B cell (primary cell): Measurements from ENCODE around the gene TUBB4B. TPM values are rescaled to one million over a fixed set of nuclear protein-coding genes. Genes with fewer than 3 reads are reported as not detected.

Experiments
- ATAC-seq: fragments of 200-7000 bp; cut with Tn5 transposase; one replicate; pipeline ENCODE4 v1.10.0; 2021; ENCODE audit warnings: low read depth, mild to moderate bottlenecking, moderate number of reproducible peaks, moderate library complexity
- CTCF ChIA-PET: fragments of 350-600 bp; sonication (Branson Sonifier 250); formaldehyde crosslinking; loops from one replicate; lab custom pipeline; 2021; ENCODE audit warnings: antibody characterized with exemption, inconsistent platforms; lab: Charles Lee
- POLR2A ChIA-PET: fragments of 350-600 bp; sonication (Branson Sonifier 250); formaldehyde crosslinking; loops from one replicate; lab custom pipeline; 2021; ENCODE audit warnings: antibody characterized with exemption; lab: Charles Lee
- DNase-seq: peaks from one replicate; pipeline ENCODE4 v3.0.0; 2013
- H2AFZ ChIP-seq: 2 replicates; pipeline ENCODE4 v1.6.1; 2012; ENCODE audit warnings: mild to moderate bottlenecking, low read depth, low read length; ENCODE audit not compliant: insufficient read depth, poor library complexity, severe bottlenecking
- H3K27ac ChIP-seq, 2 donors: 1 replicate in 1 of 2; 2 replicates in 1 of 2; pipeline ENCODE4 v1.5.1; 2012 to 2013; ENCODE audit warnings: low read length in 2 of 2, mild to moderate bottlenecking in 2 of 2, moderate library complexity in 1 of 2
- H3K27me3 ChIP-seq, 4 experiments: fragments of 200-600 bp in 1 of 4; sonication (generic) in 1 of 4; replicated peaks in 1 of 4; 1 replicate in 2 of 4; 2 replicates in 2 of 4; pipeline versions ENCODE4 v1.6.1 to v1.7.0; 2013 to 2016; ENCODE audit warnings: low read length in 3 of 4, mild to moderate bottlenecking in 2 of 4, mixed read lengths in 1 of 4, moderate library complexity in 1 of 4; ENCODE audit not compliant: insufficient read depth in 4 of 4, control insufficient read depth in 3 of 4; ENCODE audit errors: control extremely low read depth in 1 of 4
- H3K36me3 ChIP-seq, 2 experiments: replicated peaks in 1 of 2; 1 replicate in 1 of 2; 2 replicates in 1 of 2; pipeline versions ENCODE4 v1.6.1 to v1.7.1; 2013; ENCODE audit warnings: low read length in 1 of 2; ENCODE audit not compliant: insufficient read depth in 2 of 2, control insufficient read depth in 1 of 2; ENCODE audit errors: control extremely low read depth in 1 of 2, extremely low read depth in 1 of 2
- H3K4me1 ChIP-seq, 2 donors: fragments of 200-600 bp in 1 of 2; sonication (generic) in 1 of 2; 1 replicate in 1 of 2; 2 replicates in 1 of 2; pipeline versions ENCODE4 v1.5.1 to v1.6.1; 2013 to 2017; ENCODE audit warnings: low read length in 2 of 2; ENCODE audit not compliant: control insufficient read depth in 2 of 2, insufficient read depth in 2 of 2
- H3K4me2 ChIP-seq: replicated peaks from 2 replicates; pipeline ENCODE3; 2012; ENCODE audit warnings: mild to moderate bottlenecking, low read depth, low read length; ENCODE audit not compliant: poor library complexity, severe bottlenecking
- H3K4me3 ChIP-seq, 5 experiments: fragments of 200-600 bp in 1 of 5; sonication (generic) in 1 of 5; 1 replicate in 3 of 5; 2 replicates in 2 of 5; pipeline versions ENCODE4 v1.5.1 to v1.7.0; 2011 to 2016; ENCODE audit warnings: low read length in 4 of 5, mild to moderate bottlenecking in 4 of 5, low read depth in 2 of 5, control low read depth in 1 of 5, moderate library complexity in 1 of 5; ENCODE audit not compliant: insufficient read depth in 1 of 5; ENCODE audit errors: control extremely low read depth in 1 of 5, extremely low read depth in 1 of 5
- H3K79me2 ChIP-seq: fragments of 200-600 bp; sonication (generic); one replicate; pipeline ENCODE4 v1.6.0; 2016; ENCODE audit warnings: low read length; ENCODE audit not compliant: control insufficient read depth, insufficient read depth
- H3K9ac ChIP-seq: fragments of 200-600 bp; sonication (generic); 2 replicates; pipeline ENCODE4 v1.6.1; 2017; ENCODE audit warnings: mild to moderate bottlenecking, low read length, moderate library complexity
- H3K9me3 ChIP-seq, 3 donors: one replicate each; pipeline versions ENCODE4 v1.6.1 to v1.7.1; 2013; ENCODE audit warnings: low read length in 2 of 3; ENCODE audit not compliant: control insufficient read depth in 2 of 3, insufficient read depth in 1 of 3; ENCODE audit errors: control extremely low read depth in 1 of 3
- H4K20me1 ChIP-seq: 2 replicates; pipeline ENCODE4 v1.6.0; 2012; ENCODE audit warnings: mild to moderate bottlenecking, low read length; ENCODE audit not compliant: insufficient read depth, control insufficient read depth, poor library complexity, severe bottlenecking
- H3K27ac Mint-ChIP-seq: one replicate; pipeline ENCODE4 v1.8.0; 2021; ENCODE audit warnings: mixed read lengths
- H3K27me3 Mint-ChIP-seq: one replicate; pipeline ENCODE4 v1.8.0; 2021; ENCODE audit warnings: mixed read lengths
- H3K4me1 Mint-ChIP-seq: one replicate; pipeline ENCODE4 v1.8.0; 2021; ENCODE audit warnings: mixed read lengths
- H3K4me3 Mint-ChIP-seq: one replicate; pipeline ENCODE4 v1.8.0; 2021; ENCODE audit warnings: mixed read lengths
- H3K9me3 Mint-ChIP-seq: one replicate; pipeline ENCODE4 v1.8.0; 2022; ENCODE audit warnings: mixed read lengths; ENCODE audit not compliant: insufficient read depth
- CTCF ChIP-seq: fragments of 200-600 bp; IDR thresholded peaks from one replicate; pipeline ENCODE4 v1.8.0; 2022; ENCODE audit warnings: antibody characterized with exemption, mild to moderate bottlenecking
- EZH2 ChIP-seq: IDR thresholded peaks from 2 replicates; pipeline ENCODE4 v1.6.1; 2012; ENCODE audit warnings: borderline replicate concordance, low read depth, mild to moderate bottlenecking, moderate library complexity, low read length; ENCODE audit not compliant: insufficient read depth, poor library complexity, severe bottlenecking
- WGBS: methylation state at CpG from one replicate; pipeline ENCODE4 v1.1.5; 2013; ENCODE audit warnings: missing lambda C conversion rate; ENCODE audit not compliant: insufficient coverage; 5-methylcytosine and 5-hydroxymethylcytosine counted together
- intact Hi-C: fragments of 100-400 bp; cut with micrococcal nuclease; formaldehyde crosslinking; loops from one replicate; pipeline ENCODE4 v1.10.0; 2022
- polyA plus RNA-seq: library from polyadenylated mRNA; depleted of rRNA; stranded (reverse); fragments of >200 nt; gene quantifications from 2 replicates; pipeline ENCODE4 v1.2.3, GENCODE V29; 2012
- total RNA-seq, 2 donors: library from RNA; stranded (reverse); fragments of 120-200 nt in 1 of 2; gene quantifications; 1 replicate in 1 of 2; 2 replicates in 1 of 2; pipeline versions ENCODE4 v1.2.3 to v1.2.4, GENCODE V29; 2013 to 2022

Gene TUBB4B
- total and polyA plus RNA-seq, 2 donors (not counting 1 experiment from before 2014, with no cell fraction given): 110 to 261 TPM

GRCh38 chr9:137278061-137278701 is 37.1 kb downstream of the TUBB4B start:
- H3K9ac ChIP-seq: peak overlapping the region; percentile 83

More at GRCh38 chr9:137278061-137278701, 37.1 kb downstream of the TUBB4B start:
- Mint-ChIP-seq H3K9me3 (no peaks in the 10 kb centered on the region), H3K4me1 (peaks cover 49% of the 10 kb centered on the region), H3K27ac (peak overlapping the region; percentile 93), H3K4me3 (peak overlapping the region; percentile 90), H3K27me3 (no peaks in the 10 kb centered on the region)
- peaks cover 25% of the 10 kb centered on the region for H4K20me1 ChIP-seq
- peaks cover 0 to 9% of the 10 kb centered on the region in 2 experiments for H3K36me3 ChIP-seq
- POLR2A ChIA-PET: interaction anchor here (0.8 to 1.5 kb wide), 5 partner anchors 10 to 89 kb away, joined by 3 to 4 read pairs (median 3); partner anchors contain the start of genes ANAPC2, SSNA1 and TUBB4B
- H3K27ac ChIP-seq: peak overlapping the region; percentile 76 to 79
- H2AFZ ChIP-seq: peak overlapping the region; percentile 65
- TF ChIP-seq CTCF (no peak), EZH2 (no peak)
- H3K9me3 ChIP-seq: no peaks in the 10 kb centered on the region
- H3K27me3 ChIP-seq: no peaks in the 10 kb centered on the region
- H3K4me1 ChIP-seq: peaks cover 36 to 64% of the 10 kb centered on the region in 2 donors
- CTCF ChIA-PET: interaction anchor here (1.0 to 1.9 kb wide), 2 partner anchors 9 to 24 kb away, joined by 3 to 7 read pairs; no protein-coding TSS in a partner anchor
- DNase-seq (peak; percentile 58), ATAC-seq (peak; percentile 8)
- peak overlapping the region; percentile 11 to 88 (median 82) for H3K4me3 ChIP-seq
- intact Hi-C loops: no loop called here
- WGBS: 17% methylated on average over 50 of the region's 54 CpGs
- peaks cover 28% of the 10 kb centered on the region for H3K79me2 ChIP-seq
- peak overlapping the region; percentile 100 for H3K4me2 ChIP-seq
